Suppressor macrophage treated with lipopolysaccharide for 4 hours (primary cell): ENCODE data around the gene PADI2.

Source experiments
- DNase-seq: peaks from one replicate; pipeline ENCODE4 v3.0.0-alpha.2; 2020

The PADI2 gene

DNA sequence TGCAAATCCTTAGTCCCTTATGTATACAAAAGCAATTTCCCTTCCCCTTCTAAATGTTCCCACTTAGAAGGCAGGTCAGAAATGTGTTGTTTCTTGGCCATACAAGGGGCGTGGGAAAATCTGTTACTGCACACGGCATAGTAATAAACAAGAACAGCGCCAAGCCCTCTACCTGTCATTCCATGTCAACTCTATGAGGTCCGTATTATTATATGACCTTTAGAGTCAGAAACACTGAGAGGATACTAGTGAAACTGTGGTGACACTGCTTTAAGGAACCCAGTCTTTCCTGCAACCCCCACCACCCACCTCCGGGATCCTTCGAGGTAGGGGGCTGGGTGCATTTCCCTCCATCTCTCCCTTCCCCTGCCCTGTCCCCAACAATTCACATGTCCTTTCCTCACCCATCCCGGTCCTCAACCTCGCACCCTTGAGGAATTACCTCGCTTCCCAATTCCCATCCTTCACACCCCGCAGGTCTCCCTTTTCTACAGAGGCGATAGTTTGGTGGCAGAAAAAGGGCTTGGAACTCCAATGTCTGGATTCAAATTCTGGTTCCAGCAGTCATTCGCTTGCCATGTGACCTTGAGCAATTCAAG, 66.1 kb downstream of the PADI2 start:
- DNase-seq, result peak; percentile 21

DNA sequence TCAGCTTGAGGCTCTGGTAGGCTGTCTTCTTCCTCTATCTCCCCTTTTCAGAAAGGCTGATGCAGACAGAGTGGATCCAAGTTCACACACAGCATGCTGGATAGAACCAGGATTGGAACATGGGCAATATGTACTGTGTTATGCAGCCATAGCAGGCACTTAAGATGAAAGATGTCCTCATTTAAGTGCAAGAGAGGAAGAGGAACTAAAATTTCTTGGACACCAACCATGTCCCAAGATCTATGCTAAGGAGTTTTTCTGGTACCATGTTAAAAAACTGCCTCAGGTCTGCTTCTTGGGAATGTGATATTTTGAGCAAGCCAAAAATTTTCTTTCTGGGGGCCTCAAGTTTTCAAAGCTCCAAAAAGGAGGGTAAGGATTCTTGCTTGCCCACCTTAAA, 66.6 kb downstream of the PADI2 start:
- DNase-seq, result peak; percentile 25

DNA sequence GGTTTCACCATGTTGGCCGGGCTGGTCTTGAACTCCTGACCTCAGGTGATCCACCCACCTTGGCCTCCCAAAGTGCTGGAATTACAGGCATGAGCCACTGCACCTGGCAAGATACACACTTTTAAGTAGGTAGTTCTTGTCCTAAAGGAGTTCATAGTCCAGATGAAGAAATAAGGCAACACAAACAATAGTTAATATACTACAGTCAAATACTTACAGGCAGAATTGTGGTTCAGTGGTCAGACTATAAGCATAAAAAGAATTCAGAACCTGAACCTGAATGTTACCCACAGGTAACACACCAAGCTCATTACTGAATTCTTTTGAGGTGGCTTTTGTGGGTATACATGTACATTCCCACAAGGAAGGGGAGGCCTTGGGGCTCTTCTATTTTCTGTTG, 67.2 kb downstream of the PADI2 start:
- DNase-seq, result no peak

DNA sequence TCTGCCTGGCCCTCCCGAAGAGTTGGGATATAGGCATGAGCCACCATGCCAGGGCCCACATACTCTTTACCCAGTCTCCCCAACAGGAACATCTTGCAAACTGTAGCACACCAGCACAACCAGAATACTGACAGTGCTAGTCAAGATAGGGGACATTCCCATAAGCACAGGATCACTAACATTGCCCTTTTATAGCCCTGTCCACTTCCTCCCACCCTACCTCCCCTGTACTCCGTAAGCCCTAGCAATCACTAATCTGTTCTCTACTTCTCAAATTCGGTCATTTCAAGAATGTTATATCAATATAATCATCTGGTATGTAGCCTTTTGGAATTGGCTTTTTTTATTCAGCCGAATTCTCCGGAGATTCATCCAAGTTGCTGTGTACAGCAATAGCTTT, 71.3 kb downstream of the PADI2 start:
- no peak for DNase-seq

DNA sequence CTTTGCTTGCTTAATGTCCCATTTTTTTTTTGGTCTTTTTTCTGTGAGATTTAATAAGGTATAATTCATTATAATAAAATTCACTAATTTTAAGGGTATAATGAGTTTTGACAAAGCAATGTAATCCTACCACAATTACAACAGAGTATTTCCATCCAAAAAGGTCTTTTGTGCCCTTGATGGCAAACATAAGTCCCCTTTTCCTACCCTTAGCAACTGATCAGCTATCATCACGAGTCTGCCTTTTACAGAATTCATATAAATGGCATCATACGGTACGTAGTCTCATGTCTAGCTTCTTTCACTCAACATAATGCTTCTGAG, 73.0 kb downstream of the PADI2 start:
- DNase-seq, result no peak

DNA sequence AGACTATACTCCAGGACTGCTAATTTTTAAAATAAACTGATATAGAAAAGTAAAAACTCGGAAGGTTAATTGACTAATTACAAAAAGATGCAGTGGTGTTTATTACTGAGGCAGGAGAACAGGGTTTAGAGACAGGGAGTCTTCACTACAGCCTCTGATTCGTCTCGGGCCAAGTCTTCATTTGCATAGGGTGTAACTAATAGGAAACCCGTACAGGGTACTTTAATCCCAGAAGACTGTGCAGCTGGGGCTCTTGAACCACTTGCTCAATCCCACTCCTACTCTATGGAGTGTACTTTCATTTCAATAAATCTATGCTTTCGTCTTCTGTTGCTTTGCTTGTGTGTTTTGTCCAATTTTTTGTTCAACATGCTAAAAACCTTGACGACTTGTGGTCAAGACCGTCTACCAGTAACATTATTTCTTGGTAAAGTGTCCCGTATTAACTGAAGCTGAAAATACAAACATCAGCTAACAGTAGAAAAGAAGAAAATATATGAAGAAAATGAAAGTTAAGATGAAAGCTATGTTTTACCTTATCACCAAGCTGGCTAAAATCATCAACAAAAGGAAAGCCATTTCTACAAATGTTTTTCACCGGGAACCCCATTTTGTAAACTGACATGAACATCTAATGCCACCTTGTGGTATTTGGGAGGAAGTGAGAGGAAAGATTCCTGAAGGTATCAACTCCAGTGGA, 73.5 kb downstream of the PADI2 start:
- DNase-seq, result peak; percentile 65

DNA sequence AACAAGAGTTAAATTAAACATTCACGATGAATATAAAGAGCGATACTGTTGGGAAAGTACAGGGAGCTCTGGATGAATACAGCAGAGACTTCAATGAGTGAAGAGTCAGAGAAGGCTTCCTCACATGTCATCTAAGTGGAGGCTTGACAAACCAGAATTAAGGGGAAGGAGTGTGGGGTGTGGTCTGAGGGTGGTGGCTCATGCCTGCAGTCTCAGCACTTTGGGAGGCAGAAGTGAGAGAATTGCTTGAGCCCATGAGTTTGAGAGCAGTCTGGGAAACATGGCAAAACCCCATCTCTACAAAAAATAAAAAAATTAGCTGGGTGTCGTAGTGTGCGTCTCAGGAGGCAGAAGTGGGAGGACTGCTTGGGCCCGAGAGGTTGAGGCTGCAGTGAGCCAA, 74.1 kb downstream of the PADI2 start:
- peak; percentile 92 for DNase-seq

DNA sequence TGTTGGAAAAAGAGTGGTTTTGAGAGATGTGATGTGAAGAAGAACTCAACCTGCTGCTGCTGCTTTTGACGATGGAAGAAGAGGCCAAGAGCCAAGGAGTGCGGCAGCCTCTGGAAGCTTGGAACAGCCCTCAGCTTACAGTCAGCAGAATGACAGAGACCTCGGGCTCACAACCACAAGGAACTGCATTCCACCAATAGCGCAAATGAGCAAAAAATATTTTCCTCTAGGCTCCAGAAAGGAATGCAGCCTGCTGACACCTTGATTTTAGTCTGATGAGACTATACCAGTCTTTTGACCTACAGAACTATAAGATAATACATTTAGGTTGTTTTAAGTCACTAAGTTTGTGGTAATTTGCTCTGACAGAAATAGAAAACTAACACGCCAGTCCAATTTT, 75.6 kb downstream of the PADI2 start:
- no peak for DNase-seq

DNA sequence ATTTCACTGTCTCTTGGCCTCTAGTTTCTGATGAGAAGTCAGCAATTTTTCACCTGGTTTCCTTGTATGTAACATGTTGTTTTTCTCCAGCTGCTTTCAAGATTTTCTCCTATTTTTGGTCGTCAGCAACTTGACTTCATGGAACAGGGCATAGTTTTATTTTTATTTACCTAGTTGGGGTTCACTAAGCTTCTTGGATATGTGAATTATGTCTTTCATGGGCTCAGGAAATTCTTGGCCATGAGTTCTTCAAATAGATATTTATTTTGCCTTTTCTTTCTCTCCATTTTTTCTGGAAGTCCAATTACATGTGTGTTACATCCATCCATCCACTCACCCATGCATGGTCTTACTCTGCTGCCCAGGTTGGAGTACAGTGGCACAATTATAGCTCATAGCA, 79.1 kb downstream of the PADI2 start:
- DNase-seq, result no peak

DNA sequence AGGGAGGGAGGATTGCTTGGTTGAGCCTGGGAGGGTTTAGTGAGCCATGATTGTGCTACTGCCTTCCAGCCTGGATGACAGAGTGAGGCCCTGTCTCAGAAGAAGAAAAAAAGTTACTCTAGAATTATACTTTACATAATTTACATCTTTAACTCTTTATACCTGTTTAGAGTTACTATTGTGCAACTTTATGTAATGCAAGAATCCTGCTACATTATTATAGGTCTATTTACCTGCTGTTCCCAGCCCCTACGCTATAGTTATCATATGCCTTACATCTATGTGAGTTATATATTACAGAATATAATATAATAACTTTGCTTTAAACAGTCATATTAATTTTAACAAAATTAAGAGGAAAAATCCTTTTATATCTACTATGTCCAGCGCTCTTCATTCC, 79.7 kb downstream of the PADI2 start:
- no peak for DNase-seq

DNA sequence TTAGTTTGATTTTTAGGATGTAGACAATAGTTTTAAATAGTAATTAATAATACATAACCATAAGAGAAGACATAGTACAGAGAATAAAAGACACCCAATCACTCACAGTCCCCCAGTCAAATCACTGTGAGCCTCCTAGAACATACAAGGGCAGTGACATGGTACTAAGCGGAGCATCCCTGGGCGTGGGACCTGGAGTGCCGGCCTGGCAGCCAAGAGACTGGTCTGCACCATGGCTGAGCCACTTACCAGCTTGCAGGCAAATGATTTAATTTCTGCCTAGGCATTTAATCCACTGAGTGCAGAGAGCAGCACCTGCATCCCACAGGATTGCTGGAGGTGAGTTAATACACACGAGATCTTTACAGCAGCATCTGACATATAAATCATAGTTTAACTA, 85.8 kb downstream of the PADI2 start:
- no peak for DNase-seq

DNA sequence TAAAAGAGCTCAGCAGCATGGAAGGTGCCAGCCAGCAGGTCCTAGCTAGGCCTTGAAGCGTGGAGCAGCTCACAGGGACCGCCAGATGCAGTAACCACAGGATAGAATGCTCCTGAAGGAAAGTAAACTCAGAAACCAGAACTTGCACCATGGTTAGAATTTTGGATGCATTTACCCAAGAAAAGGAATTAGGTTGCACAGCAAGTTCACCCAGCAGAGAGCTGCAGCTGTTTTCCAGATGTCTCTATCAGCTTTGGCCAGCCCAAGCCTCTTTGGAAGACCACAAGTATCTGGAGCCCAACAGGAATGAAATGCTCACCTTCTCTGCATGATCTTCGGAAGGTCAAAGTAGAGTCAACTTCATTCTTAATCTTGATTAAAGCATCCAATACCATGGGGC, 86.5 kb downstream of the PADI2 start:
- no peak for DNase-seq

DNA sequence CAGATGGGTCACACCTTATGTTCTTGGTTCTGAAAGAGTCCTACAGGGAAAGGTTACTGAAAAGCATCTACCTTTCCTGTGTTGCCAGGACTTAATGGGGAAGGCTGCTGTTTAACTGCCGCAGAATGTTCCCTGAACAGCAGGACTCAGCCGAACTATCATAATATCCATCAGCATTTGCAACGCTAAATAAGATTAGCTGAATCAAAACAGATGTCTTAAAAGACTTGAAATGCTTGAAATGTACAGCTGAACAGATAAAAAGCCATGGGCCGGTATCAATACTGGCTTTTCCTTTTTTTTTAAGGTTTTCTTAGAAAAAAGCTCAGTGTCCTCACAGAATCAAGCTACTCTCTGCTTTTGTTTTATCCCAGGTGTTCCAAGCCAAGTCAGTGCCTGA, 87.8 kb downstream of the PADI2 start:
- DNase-seq, result no peak

DNA sequence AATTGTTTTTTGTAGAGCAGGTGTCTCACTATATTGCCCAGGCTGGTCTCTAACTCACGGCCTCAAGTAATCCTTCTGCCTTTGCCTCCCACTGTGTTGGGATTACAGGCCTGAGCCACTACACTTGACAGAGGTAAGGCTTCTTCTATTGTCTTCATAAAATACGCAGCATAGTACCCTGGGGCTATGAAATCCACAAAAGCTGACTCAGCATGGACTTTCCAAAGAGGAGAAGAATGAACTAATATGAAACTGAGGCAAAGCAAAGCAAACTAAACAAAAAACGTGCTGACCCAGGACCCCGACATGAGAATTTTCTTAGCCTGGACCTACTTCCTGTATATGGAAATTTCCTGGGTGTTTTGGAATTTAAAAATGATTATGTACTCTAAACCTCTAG, 89.0 kb downstream of the PADI2 start:
- DNase-seq, result peak; percentile 47

DNA sequence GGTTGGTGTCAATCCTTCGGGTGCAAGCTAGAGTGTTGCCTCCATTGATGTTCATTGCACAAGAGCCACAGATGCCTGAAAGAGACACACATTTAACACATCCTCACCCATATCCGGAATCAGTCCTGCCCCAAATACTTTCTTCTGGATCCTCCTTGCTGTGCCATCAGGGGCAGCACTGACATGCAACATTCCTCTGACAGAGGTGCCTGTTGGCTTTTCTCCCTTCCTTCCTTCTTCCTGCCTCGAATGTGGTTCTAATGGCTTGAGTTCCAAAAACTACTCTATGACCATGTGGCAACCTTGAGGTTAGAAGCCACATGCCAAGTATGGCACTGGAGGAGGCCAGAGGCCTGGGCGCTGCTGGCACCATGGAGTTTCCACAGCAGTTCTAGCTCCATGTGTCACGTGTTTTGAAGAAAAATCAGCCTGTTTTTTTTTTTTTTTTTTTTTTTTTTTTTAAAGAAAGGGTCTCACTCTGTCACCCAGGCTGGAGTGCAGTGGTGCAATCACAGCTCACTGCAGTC, 90.5 kb downstream of the PADI2 start:
- no peak for DNase-seq

DNA sequence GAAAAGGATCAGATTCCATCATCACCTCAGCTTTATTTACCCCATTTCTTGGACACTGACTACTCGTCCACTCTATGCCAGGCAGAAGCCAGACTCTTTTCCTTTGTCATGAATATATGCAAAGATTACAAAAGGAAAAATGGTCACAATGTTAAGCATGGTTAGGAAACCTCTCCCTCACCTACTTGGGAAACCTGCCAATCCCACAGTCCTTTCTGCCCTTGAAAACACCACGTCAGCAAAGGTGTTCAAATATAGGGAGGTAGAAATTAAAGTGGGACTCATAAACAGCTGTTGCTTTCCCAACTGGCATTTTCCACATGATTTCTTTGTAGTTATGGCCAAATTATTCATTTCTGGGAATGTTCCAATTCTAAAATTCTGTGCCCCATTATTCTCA, 91.4 kb downstream of the PADI2 start:
- DNase-seq, result no peak

DNA sequence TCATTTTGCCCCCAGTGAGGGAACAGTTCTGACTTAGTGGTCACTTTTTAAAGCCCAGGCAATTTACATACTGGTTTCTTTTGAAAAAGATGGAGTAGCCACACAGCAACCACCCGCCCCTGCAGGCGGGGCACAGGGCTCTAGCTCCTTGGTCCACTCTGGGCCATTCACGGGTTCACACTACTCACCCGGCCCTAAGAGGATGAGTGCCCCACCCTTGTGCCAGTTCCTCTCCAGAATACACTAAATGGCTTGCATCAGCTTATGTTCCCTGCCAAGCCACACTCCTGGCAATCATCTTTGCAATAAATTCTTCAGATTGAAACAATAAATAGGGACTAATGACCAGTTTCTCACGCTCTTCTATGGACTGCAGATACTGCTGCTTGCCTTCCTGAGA, 91.8 kb downstream of the PADI2 start:
- DNase-seq, result peak; percentile 53

DNA sequence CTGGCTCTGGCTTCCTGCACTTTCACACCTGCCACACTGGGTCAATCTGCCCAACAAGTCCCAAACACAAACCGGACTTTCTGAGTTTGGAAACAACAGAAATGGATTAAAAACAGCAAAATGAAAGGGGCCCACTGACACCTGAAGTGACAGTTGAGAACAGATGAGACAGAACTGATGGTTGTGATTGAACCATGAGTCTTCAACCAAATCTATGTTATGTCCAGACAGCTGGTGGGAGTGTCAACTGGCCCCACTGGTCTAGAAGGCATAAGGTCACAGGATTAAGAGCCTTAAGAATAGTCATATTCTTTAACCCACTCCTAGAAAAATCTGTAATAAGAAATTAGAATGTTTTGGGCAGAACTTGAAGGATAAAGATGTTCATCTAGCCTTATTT, 94.5 kb downstream of the PADI2 start:
- no peak for DNase-seq

DNA sequence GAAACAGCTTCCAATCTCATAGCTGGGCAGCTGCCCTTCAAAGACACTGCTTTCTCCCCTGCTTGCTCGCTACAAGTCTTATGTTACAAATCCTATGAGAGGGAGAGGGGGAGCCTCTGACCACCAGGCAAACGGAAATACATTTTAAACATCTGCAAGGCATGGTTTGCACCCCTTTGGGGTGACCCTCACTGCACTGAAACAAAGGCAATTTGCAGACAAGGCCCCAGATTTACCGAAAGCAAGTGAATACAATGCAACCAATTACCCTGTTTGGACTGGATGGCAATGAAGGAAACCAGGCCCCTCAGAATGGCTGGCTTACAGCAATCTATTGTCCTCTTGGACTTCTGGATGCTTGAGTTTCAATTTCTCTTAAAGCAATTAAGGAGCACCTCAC, 95.7 kb downstream of the PADI2 start:
- DNase-seq, result no peak

DNA sequence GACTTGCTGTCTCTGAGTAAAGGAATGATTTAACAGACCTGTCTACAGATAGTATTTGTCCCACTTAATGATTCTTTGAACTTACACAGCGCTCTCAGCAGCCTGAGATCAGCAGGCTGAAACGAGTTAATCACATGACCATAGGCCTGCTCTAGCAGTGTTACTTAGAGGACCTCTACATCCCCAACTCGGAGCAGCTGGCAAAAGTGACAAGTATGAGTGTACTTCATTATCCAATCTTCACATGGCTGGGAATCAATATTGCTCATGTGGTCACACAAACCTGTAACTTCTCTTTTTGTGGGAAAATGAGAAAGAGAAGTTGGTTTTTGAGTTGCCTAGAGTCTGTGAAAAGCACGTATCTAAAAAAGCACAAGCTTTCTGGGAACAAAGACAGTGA, 96.1 kb downstream of the PADI2 start:
- DNase-seq, result peak; percentile 77

DNA sequence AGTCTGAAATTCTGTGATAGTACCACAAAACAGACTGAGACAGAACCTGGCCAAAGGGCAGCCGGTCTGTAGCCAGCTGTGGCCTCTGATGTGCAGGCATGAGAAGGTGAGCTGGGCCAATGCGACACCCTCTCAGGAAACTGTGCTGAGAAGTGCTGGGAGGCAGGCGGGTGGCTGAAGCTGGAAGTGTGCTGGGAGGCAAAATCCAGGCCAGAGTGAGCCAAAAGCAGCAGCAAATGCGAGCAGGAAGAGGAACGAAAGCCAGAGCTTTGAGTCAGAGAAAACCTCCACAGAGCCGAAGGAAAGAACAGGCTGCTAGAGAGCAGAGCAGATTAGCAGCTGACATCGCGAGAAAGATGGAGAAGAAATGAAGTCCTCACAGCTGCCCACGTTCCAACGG, 97.4 kb downstream of the PADI2 start:
- no peak for DNase-seq

DNA sequence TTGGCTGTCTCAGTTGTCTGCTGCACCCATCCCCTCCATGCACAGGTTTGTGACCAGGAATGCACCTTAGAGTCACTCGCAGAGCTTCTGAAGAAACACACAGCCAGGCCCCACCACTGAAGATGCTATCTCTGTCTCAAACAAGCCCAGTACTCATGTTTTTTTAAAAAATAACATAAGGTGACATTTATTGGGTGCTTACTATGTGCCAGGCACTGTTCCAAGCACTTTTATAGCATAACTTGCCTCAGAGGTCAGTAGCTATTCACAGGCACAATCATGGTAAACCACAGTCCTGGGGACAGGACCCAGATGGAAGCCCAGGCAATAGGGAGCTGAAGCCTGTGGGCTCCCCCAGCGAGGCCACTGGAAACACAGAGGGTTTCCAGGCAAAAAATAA, 98.7 kb downstream of the PADI2 start:
- DNase-seq, result no peak

DNA sequence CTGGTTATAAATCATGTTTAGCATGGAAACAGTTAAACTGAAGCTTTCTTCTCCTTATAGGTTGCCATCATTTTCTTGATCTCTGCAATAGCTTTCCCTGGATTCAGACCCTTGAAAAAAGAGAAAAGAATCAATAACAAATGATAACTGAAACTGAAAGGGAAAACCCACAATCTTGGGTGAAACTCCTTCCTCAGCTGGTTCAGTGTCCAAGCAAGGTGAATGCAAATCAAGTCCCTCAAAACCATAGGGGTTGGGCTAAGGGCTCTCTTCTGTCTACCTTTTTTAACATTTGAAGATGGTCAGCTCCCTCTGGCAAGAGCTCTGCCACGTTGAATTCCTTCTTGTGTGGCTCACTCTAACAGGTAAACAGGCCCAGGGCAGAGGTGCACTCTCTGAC, 100.4 kb downstream of the PADI2 start:
- no peak for DNase-seq

DNA sequence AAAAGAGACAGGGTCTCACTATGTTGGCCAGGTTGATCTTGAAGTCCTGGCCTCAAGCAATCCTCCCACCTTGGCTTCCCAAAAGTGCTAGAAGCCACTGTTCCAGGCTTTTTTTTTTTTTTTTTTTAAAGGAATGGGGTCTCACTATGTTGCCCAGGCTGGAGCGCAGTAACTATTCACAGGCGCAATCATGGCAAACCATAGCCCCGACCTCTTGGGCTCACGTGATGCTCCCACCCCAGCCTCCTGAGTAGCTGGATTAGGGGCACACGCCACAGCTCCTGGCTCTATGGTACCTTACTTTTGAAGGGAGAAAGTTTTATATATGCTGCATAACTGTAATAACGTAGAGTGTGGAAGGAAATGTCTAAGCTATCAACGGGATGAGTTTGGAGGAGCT, 101.8 kb downstream of the PADI2 start:
- DNase-seq, result no peak
